Fibroblast of skin of back (primary cell): ENCODE data around the gene VSX1. TPM values are rescaled to one million over a fixed set of nuclear protein-coding genes. Genes with fewer than 3 reads are reported as not detected.

ENCODE experiments used
- DNase-seq: peaks from one replicate; pipeline ENCODE4 v3.0.0-alpha.2; 2013
- polyA plus RNA-seq, 2 experiments: library from polyadenylated mRNA; unstranded; fragments of 120-200 nt; gene quantifications; one replicate each; pipeline ENCODE4 v1.2.1, GENCODE V29; 2013; ENCODE audit not compliant: insufficient read length in 2 of 2

Gene VSX1
- polyA plus RNA-seq (2013, experiment 1 of 2; ENCODE audit: insufficient read length) = not detected
- polyA plus RNA-seq (2013, experiment 2 of 2; ENCODE audit: insufficient read length) = not detected

- no peak for DNase-seq
Observed at GRCh38 chr20:25081730-25082497, at the start of gene VSX1. Gene VSX1 (minus strand): TSS chr20:25082141. CDS start chr20:25082096, 45 bp downstream.

- no peak for DNase-seq
Observed at GRCh38 chr20:25129908-25130307, 48.0 kb upstream of the VSX1 start.

GRCh38 chr20:25129428-25129827 is 47.5 kb upstream of the VSX1 start:
- no peak for DNase-seq

GRCh38 chr20:25128649-25129048 is 46.7 kb upstream of the VSX1 start:
- no peak for DNase-seq

GRCh38 chr20:25127761-25128537 is 46.0 kb upstream of the VSX1 start:
- no peak for DNase-seq

- no peak for DNase-seq
Observed at GRCh38 chr20:25126204-25127029, 44.5 kb upstream of the VSX1 start.

- DNase-seq = no peak
Observed at GRCh38 chr20:25125636-25126035, 43.7 kb upstream of the VSX1 start.

- no peak for DNase-seq
Observed at GRCh38 chr20:25120920-25121319, 39.0 kb upstream of the VSX1 start.

- no peak for DNase-seq
Observed at GRCh38 chr20:25120457-25120856, 38.5 kb upstream of the VSX1 start.

- no peak for DNase-seq
Observed at GRCh38 chr20:25118529-25118928, 36.6 kb upstream of the VSX1 start.

GRCh38 chr20:25117990-25118389 is 36.0 kb upstream of the VSX1 start:
- DNase-seq = no peak

- DNase-seq = no peak
Observed at GRCh38 chr20:25116739-25117458, 35.0 kb upstream of the VSX1 start.

GRCh38 chr20:25103526-25103925 is 21.6 kb upstream of the VSX1 start:
- DNase-seq = no peak

- DNase-seq = no peak
Observed at GRCh38 chr20:25100914-25101313, 19.0 kb upstream of the VSX1 start.

- no peak for DNase-seq
Observed at GRCh38 chr20:25099601-25100140, 17.7 kb upstream of the VSX1 start.

- no peak for DNase-seq
Observed at GRCh38 chr20:25097498-25097897, 15.6 kb upstream of the VSX1 start.

- no peak for DNase-seq
Observed at GRCh38 chr20:25090492-25091429, 8.8 kb upstream of the VSX1 start.

GRCh38 chr20:25089662-25090061 is 7.7 kb upstream of the VSX1 start:
- DNase-seq = no peak

GRCh38 chr20:25089096-25089495 is 7.2 kb upstream of the VSX1 start:
- no peak for DNase-seq

- no peak for DNase-seq
Observed at GRCh38 chr20:25088267-25088666, 6.3 kb upstream of the VSX1 start.
